ENCODE data around the gene YAF2. TPM values are rescaled to one million over a fixed set of nuclear protein-coding genes. Genes with fewer than 3 reads are reported as not detected.

YAF2 gene, protein sequence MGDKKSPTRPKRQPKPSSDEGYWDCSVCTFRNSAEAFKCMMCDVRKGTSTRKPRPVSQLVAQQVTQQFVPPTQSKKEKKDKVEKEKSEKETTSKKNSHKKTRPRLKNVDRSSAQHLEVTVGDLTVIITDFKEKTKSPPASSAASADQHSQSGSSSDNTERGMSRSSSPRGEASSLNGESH
- 12.2 and 46.1 TPM in 2 replicates for total RNA-seq (2014; rRNA removed; shearing (Covaris generic); ENCODE audit: low replicate concordance)

DNA sequence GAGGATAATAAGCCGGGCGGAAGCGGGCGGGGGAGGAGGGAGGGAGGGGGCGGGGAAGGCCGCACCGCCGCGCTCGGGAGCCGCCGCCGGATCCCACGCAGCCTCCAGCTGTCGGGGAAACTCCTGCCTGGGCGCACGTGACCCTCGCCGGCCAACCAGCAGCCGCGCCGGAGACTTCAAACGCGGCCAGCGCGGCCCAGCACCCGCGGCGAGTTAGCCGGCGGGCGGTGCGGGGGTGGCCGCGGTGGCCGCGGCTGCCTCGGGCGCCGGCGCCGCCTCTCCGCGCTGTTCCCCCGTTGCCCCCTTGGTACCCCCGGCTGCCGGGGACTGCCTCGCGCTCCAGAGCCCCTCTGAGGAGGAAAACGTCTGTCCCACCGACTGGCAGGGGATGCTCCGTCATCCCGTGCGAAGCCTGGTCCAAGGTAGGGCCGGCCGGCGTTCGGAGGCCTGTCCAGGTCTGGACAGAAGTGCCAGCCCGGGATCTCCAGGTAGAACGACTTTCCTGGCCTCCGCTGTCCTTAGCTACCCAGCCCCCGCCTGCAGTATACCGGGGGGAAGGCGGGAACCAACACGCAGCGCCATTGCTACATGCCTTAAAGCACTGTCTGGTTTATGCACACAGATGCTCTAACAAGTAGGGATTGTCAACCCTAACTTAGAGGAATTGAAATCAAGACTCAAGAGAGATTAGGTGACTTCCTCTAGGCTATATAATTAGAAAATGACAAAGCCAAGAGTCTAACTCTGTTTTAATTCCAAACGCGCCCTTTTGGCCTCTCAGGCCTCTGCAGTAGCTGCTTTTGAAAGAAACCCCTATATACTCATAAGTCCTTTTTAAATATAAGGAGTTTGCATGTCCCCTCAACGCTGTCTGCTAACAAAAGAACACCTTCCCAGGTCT is at the start of gene YAF2:
TSS of gene YAF2 (minus strand) at position 9 of the 901 bp plus-strand sequence. CDS start 68 bp downstream, outside the sequence.
- peak; percentile 72 for DNase-seq (ENCODE audit: low read depth)
- in situ Hi-C loops (cut with HindIII; ENCODE audit: low pct_unique_long_range_greater_than_20kb, low sequenced_read_pairs): loop anchor here (10.0 kb wide), 1 partner anchor 84 kb away; no protein-coding TSS in a partner anchor

DNA sequence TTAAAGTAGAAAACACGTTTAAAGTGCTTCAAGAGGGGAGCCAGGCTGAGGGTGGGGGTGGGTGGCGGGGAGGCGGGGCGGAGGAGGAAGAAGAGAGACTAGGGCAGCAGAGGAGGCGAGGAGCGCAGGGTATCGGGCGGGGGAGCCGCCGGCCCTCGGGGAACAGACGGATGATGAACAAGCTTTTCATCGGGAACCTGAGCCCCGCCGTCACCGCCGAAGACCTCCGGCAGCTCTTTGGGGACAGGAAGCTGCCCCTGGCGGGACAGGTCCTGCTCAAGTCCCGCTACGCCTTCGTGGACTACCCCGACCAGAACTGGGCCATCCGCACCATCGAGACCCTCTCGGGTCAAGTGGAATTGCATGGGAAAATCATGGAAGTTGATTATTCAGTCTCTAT is 48.7 kb upstream of the YAF2 start:
- in situ Hi-C loops (cut with HindIII; ENCODE audit: low pct_unique_long_range_greater_than_20kb, low sequenced_read_pairs): no loop called here
- no peak for DNase-seq (ENCODE audit: low read depth)

DNA sequence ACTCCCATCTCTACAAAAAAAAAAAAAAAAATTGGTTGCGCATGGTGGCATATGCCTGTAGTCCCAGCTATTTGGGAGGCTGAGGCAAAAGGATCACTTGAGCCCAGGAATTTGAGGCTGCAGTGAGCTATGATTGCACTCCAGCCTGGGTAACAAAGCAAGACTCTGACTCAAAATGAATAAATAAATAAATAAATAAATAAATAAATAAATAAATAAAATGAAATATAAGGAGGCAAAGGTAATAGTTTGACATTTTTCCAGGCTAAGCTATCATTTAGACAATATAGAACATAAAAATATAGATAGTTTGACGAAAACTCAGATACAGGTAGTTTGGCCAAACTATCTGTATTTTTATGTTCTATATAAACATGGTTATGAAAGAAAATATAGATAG is 47.4 kb upstream of the YAF2 start:
- no peak for DNase-seq (ENCODE audit: low read depth)

DNA sequence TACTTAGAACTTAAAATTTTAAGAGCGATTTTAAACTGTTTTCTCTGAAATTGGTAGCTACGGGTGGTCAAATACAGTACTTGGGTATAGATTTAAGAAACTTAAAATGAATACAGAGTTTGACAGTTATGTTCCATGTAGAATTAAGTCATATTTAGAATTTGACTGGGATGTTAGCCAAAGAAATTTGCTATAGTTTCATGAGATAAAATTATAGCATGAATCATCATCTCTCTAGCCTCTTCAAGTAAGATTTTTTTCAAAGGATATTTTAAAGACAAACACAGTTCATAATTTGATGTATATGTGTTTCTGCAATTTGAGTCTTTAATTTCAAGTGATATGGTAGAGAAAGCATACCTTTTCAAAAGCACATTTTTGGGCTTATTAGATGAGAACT is 46.8 kb upstream of the YAF2 start:
- no peak for DNase-seq (ENCODE audit: low read depth)
- in situ Hi-C loops (cut with HindIII; ENCODE audit: low pct_unique_long_range_greater_than_20kb, low sequenced_read_pairs): no loop called here

More for the DNA sequence above, 47.4 kb upstream of the YAF2 start:
- in situ Hi-C loops (cut with HindIII; ENCODE audit: low pct_unique_long_range_greater_than_20kb, low sequenced_read_pairs): no loop called here

DNA sequence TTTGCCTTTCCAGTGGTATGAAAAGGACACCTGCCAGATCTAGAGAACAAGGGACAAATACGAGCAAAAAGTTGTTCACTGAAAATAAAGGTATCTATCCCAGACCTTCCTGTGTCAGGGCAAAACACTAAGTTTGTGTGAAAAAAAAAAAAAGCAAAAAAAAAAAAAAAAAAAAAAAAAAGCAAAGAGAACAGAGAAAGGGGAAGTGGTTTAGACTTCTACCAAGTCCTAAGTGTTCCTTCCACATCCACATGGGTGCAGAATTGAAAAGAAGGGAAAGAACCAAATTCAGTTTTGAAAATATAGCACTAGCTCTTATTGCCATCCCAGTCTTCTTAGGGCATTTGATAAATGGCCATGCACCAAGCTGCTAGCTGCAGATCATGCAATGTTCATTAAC is 46.1 kb upstream of the YAF2 start:
- in situ Hi-C loops (cut with HindIII; ENCODE audit: low pct_unique_long_range_greater_than_20kb, low sequenced_read_pairs): no loop called here
- DNase-seq (ENCODE audit: low read depth): no peak

DNA sequence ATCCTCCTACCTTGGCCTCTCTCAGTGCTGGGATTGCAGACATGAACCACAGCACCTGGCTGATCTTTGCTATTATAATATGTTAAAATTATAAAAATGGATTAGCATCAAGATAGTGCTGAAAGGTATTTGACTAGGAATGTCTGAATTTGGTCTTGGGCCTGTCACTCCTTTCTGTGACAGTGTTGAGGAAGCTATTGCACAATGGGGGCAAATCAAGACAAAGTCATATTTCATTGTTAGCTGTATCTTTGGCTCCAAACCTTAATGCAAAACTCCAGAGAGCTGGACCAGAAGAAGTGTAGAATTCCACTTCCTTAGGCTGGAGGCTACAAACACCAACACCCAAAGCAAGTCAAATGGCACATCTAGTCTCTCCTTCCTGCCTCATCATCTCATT is 45.7 kb upstream of the YAF2 start:
- no peak for DNase-seq (ENCODE audit: low read depth)
- in situ Hi-C loops (cut with HindIII; ENCODE audit: low pct_unique_long_range_greater_than_20kb, low sequenced_read_pairs): no loop called here

DNA sequence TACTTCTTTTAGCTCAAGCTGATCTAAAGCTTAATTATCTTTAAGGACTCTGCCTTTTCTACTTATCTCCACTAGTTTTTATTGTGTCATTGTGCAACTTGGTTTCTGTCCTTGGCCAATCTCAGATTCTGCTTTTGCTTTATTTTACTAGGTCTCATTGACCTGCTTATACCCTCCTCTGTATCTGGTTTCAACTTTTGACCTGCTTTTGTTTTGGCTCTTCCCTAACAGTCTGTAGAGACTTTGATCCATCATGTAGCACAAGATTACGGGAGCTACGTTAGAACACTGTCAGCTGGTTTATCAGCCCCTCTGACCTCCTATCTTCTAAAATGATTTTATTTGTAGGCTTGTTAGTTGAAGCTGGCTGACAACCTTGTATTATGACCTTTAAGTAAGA is 44.2 kb upstream of the YAF2 start:
- no peak for DNase-seq (ENCODE audit: low read depth)
- in situ Hi-C loops (cut with HindIII; ENCODE audit: low pct_unique_long_range_greater_than_20kb, low sequenced_read_pairs): no loop called here

DNA sequence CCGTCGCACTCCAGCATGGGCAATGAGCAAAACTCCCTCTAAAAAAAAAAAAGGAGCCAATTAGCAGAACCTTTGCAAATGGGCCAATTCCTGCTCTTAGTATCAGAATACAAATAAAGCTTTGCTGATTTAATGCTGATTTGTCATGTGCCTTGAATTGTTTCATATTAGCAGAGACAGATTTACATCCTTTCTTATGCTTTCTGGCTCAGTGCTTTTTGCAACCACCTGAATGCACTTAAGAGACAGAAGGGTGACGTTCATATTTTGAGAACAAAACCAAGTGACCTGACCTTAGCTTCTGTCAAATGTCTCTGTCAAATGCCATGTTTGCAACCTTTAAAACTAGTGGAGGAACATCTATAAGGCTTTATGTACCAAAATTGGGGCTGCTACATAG is 43.8 kb upstream of the YAF2 start:
- in situ Hi-C loops (cut with HindIII; ENCODE audit: low pct_unique_long_range_greater_than_20kb, low sequenced_read_pairs): no loop called here
- DNase-seq (ENCODE audit: low read depth): no peak

DNA sequence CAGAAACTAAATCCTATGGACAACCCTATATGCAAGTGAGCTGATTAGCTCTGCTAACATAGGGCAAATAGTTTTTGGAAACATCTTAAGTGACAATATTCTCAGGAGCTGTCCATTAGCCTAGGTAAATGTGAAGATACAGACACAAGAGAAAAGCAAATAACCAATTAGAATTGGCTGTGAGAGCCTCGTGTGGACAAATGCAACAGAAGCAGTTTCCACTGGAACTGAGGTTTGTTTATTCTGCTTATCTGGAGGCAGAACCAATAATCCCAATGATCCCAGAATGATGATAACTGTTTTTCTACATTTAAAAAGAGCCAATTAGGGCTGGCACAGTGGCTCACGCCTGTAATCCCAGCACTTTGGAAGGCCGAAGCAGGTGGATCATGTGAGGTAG is 43.2 kb upstream of the YAF2 start:
- DNase-seq (ENCODE audit: low read depth): no peak
- in situ Hi-C loops (cut with HindIII; ENCODE audit: low pct_unique_long_range_greater_than_20kb, low sequenced_read_pairs): no loop called here

DNA sequence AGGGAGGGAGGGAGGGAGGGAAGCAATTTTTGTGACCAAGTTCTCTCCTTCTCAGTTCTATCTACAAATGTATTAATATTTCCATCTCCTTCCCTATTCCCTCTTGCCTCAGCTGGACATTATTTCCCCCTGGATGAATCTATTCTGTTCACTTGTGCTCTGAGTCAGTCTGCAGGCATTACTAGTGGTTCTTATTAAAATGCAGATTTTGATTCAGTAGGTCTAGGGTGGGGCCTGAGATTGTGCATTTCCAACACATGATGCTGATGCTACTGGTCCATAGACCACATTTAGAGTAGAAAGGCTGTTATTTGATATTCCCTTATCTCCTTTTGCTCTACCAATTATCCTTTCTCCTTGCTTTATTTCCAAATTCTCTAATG is 40.1 kb upstream of the YAF2 start:
- DNase-seq (ENCODE audit: low read depth): no peak
- in situ Hi-C loops (cut with HindIII; ENCODE audit: low pct_unique_long_range_greater_than_20kb, low sequenced_read_pairs): no loop called here

DNA sequence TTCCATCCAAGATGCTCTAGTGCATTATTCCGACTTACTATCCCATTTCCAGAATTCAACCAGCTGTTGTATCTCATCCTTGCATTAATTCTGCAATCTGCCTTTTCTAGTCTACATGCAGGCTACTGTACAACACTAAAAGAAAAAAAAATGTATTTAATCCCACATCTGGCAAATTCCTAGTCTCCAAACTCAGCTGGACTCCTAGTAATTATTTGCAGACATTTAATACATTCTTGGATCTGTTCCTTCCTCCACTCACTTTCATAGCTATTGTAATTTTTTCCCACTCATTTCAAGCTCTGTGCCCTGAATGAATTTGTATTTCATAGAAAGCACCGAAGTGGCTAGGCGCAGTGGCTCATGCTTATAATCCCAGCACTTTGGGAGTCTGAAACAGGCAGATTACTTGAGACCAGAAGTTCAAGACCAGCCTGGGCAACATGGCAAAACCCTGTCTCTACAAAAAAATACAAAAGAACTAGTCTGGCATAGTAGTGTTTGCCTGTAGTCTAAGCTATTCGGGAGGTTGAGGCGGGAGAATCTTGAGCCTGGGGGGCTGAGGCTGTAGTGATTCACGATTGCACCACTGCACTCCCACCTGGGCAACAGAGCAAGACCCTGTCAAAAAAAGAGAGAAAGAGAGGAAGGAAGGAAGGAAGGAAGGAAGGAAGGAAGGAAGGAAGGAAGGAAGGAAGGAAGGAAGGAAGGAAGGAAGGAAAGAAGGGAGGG is 39.5 kb upstream of the YAF2 start:
- DNase-seq (ENCODE audit: low read depth): no peak
- in situ Hi-C loops (cut with HindIII; ENCODE audit: low pct_unique_long_range_greater_than_20kb, low sequenced_read_pairs): no loop called here

DNA sequence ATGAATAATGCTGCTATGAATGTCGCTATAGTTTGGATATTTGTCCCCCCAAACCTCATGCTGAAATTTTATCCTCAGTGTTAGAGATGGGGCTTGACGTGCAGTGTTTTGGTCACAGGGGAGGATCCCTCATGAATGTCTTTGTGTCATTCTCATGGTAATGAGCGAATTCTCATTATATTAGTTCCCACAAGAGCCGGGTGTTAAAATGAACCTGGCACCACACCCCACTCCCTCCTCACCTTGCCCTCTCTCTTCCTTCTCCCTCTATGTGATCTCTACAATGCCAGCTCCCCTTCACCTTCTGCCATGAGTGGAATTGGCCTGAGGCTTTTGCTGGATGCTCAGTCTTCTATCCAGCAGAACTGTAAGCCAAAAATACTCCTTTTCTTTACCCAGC is 37.5 kb upstream of the YAF2 start:
- no peak for DNase-seq (ENCODE audit: low read depth)
- in situ Hi-C loops (cut with HindIII; ENCODE audit: low pct_unique_long_range_greater_than_20kb, low sequenced_read_pairs): no loop called here

DNA sequence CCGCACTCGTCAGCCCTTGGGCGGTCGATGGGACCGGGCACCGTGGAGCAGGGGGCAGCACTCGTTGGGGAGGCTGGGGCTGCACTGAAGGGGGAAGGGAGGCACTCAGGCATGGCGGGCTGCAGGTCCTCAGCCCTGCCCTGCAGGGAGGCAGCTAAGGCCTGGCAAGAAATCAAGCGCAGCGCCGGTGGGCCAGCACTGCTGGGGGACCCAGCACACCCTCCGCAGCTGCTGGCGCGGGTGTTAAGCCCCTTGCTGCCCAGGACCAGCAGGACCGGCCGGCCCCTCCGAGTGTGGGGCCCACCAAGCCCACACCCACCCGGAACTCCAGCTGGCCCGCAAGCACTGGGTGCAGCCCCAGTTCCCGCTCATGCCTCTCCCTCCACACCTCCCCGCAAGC is 35.7 kb upstream of the YAF2 start:
- DNase-seq (ENCODE audit: low read depth): no peak
- in situ Hi-C loops (cut with HindIII; ENCODE audit: low pct_unique_long_range_greater_than_20kb, low sequenced_read_pairs): no loop called here

DNA sequence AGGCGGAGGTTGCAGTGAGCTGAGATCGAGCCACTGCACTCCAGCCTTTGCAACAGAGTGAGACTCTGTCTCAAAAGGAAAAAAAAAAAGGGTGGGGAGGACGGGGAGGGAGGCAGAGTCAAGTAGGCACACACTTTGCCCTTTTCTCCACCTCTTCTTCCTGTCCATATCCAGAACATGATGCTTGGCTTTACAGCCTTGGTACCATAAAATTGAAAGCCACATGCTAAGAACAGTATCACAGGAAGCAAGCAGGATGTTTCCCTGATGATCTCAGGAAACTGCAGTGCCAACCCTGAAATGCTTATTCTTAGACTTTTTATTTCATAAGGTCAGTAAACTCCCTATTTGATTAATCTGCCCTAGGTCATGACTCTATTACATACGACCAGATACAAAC is 32.5 kb upstream of the YAF2 start:
- no peak for DNase-seq (ENCODE audit: low read depth)
- in situ Hi-C loops (cut with HindIII; ENCODE audit: low pct_unique_long_range_greater_than_20kb, low sequenced_read_pairs): no loop called here

DNA sequence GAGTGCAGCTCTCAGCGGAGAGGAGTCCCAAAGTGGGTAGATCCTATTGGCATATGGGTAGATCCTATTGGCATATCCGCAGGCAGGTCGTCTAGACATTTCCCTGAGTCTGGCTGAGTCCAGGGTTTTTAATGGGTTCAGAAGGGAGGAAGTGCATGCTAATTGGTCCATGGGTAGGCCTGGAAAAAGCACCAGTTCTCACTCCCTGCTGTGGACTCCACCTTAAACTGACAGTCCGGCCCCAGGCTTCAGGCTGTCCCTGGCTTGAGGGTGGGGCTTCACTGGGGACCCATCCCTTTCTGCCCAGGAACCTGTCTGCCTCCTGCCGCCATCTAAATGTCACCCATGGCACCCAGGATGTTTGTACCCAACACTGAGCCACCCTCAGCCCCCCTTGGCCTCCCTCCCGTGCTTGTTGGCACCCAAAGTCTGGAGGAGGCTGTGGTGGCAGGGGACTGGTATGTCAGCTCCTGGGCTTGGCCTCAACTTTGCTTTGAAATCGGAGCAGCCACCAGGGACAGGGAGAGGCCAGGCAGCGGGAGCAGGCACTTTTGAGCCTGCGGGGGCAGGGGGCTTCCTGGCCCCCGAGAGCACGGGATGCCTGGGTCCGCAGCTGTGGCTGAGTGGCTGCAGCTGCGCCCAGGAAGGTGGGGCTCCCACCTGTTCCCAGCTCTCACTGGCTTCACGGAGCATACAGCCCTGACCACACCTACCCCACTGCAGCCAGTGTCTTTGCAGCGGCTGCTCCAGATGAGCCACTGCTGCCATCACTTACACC is 29.6 kb upstream of the YAF2 start:
- no peak for DNase-seq (ENCODE audit: low read depth)
- in situ Hi-C loops (cut with HindIII; ENCODE audit: low pct_unique_long_range_greater_than_20kb, low sequenced_read_pairs): no loop called here

DNA sequence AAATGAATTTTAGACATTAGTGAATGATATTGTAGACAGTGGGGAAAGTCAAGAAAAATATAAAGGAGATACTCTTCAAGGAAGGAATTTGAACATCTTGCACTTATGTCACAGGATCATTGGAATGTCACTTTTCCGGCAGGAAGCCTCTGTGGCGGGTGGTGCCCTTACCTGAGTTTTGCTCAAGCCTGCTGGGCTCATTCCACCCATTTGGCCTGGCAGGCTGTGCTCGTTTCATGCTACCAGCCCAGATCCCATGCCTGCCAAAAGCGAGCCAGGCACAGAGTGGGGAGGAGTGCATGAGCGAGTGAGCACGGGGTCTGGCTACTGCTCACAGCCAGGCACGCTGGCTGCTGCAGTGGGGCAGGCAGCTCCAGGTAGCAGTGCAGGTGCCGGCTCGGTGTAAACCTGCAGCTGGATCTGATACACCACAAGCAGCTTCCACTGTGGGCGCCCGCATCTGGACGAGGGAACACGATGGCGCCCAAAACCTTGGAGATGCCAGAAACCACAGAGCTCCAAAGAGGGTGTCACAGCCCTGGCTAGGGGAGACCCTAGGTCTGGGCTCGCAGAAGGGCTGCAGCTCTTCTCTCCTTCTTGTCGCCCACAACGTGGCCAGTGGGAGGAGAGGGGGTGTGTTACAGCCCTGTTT is 28.7 kb upstream of the YAF2 start:
- in situ Hi-C loops (cut with HindIII; ENCODE audit: low pct_unique_long_range_greater_than_20kb, low sequenced_read_pairs): no loop called here

DNA sequence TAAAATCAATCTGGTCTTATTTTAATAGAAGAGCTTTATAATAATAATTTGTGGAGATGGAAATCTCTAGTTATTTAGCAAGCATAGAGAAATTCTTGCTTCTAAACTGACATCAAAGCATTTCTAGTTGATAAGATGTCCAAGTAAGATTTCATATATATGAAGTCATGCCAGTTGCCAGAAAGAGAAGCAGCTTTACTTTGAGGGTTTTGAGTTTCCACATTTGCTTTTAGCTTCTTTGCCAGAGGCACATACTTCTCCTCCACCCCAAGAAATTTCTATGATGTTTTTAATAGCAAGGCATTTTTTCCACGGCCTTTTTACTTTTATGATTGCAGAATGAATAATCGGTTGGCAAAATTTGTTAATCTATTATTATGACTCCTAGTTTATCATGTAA is 24.2 kb upstream of the YAF2 start:
- in situ Hi-C loops (cut with HindIII; ENCODE audit: low pct_unique_long_range_greater_than_20kb, low sequenced_read_pairs): no loop called here

More for the DNA sequence above, 28.7 kb upstream of the YAF2 start:
- no peak for DNase-seq (ENCODE audit: low read depth)

DNA sequence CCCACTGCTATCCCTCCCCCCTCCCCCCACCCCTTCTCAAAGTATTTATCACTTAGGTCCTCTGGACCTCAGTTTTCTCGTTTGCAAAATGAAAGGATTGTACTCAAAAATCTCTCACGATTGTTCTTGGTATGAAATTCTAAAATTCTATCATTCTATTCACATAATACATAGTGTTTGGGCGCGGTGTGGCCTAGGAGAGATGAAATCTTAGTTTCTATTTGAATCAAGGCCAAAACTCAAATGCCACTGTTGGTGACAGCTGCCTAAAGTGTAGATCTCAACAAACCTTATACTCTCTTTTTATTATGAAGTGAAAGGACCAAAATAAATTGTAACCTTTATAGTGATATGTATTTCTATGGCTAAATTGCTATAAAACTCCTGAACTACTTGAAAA is 23.7 kb upstream of the YAF2 start:
- in situ Hi-C loops (cut with HindIII; ENCODE audit: low pct_unique_long_range_greater_than_20kb, low sequenced_read_pairs): no loop called here
- DNase-seq (ENCODE audit: low read depth): no peak

More for the DNA sequence above, 24.2 kb upstream of the YAF2 start:
- DNase-seq (ENCODE audit: low read depth): no peak

All from Caki2 (cell line).